Testis (tissue), 3 donors: ENCODE data around the gene KLHL22. TPM values are rescaled to one million over a fixed set of nuclear protein-coding genes. Genes with fewer than 3 reads are reported as not detected.
A peak's percentile ranks its signal among the peaks of the same experiment; 100 is the strongest.

Experiments used
- DNase-seq: peaks from one replicate; pipeline ENCODE4 v3.0.0-alpha.2; 2019
- H3K27ac ChIP-seq, 2 donors: fragments of 200-600 bp; sonication (generic); one replicate each; pipeline ENCODE4 v1.5.1; 2019
- H3K27me3 ChIP-seq: fragments of 200-600 bp; sonication (generic); one replicate; pipeline ENCODE4 v1.5.1; 2019
- H3K36me3 ChIP-seq: fragments of 200-600 bp; sonication (generic); one replicate; pipeline ENCODE4 v1.5.1; 2017; ENCODE audit warnings: low read depth; ENCODE audit errors: missing control alignments
- H3K4me1 ChIP-seq: fragments of 200-600 bp; sonication (generic); one replicate; pipeline ENCODE4 v1.5.1; 2019
- H3K4me3 ChIP-seq, 2 donors: fragments of 200-600 bp; sonication (generic); one replicate each; pipeline ENCODE4 v1.5.1; 2017 to 2019
- H3K9me3 ChIP-seq: fragments of 200-600 bp; sonication (generic); one replicate; pipeline ENCODE4 v1.5.1; 2017
- POLR2A ChIP-seq: fragments of 450-650 bp; IDR thresholded peaks from one replicate; pipeline ENCODE4 v1.6.1; 2017; ENCODE audit warnings: antibody characterized with exemption, mild to moderate bottlenecking, moderate library complexity
- WGBS, 2 donors: methylation state at CpG; one replicate each; pipeline ENCODE4 v1.1.5; 2018; 5-methylcytosine and 5-hydroxymethylcytosine counted together
- intact Hi-C: fragments of 100-400 bp; cut with DNase I; formaldehyde crosslinking; loops from one replicate; pipeline ENCODE4 v1.15.1; 2023; ENCODE audit warnings: low total_unique reads
- polyA plus RNA-seq: library from polyadenylated mRNA; stranded (reverse); fragments of 350-450 nt; fragmentation: Illumina TruSeq; extraction: RNeasy Lipid Tissue Mini Kit (QIAGEN cat#74804); gene quantifications from one replicate; pipeline ENCODE4 v1.2.3, GENCODE V29; 2014; ENCODE audit warnings: low read depth, low replicate concordance; ENCODE audit not compliant: insufficient read depth
- total RNA-seq, 2 donors: library from RNA; depleted of rRNA; stranded (reverse); fragments of >200 nt; gene quantifications; one replicate each; pipeline ENCODE4 v1.2.3, GENCODE V29; 2016
- TF ChIP-seq, protein P1 (sequence below), 3 experiments: fragments of 450-650 bp in 2 of 3; fragments of 200-600 bp in 1 of 3; sonication (generic) in 1 of 3; IDR thresholded peaks; one replicate each; pipeline ENCODE4 v1.5.1; 2016 to 2019; ENCODE audit warnings: antibody characterized with exemption in 3 of 3, mild to moderate bottlenecking in 2 of 3, moderate library complexity in 1 of 3

KLHL22 gene
- total and polyA plus RNA-seq, 3 donors from 2014 or later: 18.1 to 41.7 (median 39.8) TPM

DNA sequence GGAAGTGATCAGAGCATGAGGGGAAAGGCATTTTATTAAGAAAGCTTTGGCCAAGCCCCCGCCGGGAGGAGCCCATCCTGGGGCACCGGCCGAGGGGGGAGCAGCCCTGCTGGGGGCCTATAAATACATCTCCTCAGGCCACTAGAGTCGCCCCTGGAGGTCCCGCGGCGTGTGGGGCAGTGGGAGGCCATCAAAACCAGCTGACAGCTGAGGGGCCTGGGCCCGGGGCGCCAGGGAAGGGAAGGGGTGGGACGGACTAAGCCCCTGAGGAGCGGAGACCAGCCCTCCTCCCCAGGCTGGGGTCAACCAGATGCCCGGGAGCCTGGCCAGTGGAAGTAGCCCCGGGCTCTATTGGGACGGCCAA is 71.0 kb downstream of the KLHL22 start:
- 36 to 72% methylated on average over 8 to 11 of the region's 15 CpGs for WGBS, 2 donors
- no peak for TF ChIP-seq POLR2A
- TF ChIP-seq, protein P1, sequence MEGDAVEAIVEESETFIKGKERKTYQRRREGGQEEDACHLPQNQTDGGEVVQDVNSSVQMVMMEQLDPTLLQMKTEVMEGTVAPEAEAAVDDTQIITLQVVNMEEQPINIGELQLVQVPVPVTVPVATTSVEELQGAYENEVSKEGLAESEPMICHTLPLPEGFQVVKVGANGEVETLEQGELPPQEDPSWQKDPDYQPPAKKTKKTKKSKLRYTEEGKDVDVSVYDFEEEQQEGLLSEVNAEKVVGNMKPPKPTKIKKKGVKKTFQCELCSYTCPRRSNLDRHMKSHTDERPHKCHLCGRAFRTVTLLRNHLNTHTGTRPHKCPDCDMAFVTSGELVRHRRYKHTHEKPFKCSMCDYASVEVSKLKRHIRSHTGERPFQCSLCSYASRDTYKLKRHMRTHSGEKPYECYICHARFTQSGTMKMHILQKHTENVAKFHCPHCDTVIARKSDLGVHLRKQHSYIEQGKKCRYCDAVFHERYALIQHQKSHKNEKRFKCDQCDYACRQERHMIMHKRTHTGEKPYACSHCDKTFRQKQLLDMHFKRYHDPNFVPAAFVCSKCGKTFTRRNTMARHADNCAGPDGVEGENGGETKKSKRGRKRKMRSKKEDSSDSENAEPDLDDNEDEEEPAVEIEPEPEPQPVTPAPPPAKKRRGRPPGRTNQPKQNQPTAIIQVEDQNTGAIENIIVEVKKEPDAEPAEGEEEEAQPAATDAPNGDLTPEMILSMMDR (IDR thresholded peaks at IDR 0.05): no peak

DNA sequence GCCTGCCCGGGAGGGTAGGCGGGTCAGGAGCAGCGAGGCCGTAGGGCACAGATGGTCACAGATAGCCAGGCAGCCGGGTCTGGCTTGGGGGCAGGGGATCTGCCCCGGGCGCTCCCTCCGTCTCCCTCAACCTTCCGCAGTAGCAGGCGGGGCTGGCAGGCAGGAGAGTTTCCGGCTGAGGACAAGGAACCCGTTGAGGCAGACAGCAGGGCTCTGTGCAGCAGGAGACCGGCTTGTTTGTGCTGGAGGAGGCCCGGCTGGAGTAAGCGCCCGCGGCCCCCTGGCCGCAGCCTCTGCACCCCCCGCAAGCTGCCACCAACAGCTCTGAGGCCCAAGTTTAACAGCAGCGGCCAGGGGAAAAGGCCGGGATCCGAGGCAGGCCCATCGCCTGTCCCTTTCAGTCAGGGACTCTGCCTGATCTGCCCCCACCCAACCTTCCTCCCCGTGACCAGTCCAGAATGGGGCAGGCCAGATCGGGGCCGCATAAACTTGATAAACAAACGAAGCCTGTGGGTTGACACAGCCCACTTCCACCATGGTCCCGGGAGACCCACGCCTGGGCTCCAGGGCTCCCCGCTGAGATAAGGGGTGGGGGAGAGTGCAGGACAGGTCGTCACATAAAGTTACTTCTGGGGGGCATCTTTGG is 71.6 kb downstream of the KLHL22 start:
- no peak for TF ChIP-seq POLR2A
- TF ChIP-seq, protein P1 (IDR thresholded peaks at IDR 0.05): no peak
- DNase-seq: no peak
- 42 to 56% methylated on average over 5 to 31 of the region's 31 CpGs for WGBS, 2 donors
- Histone ChIP-seq H3K9me3 (no peaks in the 10 kb centered on the region), H3K4me3 (peak overlapping the region in 1 of 2 donors; percentile 50), H3K4me1 (peaks cover 25% of the 10 kb centered on the region), H3K27ac (peak overlapping the region in 1 of 2 donors; percentile 71), H3K27me3 (no peaks in the 10 kb centered on the region), H3K36me3 (no peaks in the 10 kb centered on the region)
- intact Hi-C loops: loop anchor here (10.0 kb wide), 1 partner anchor 71 kb away; the partner anchor contains the start of gene KLHL22

More for the DNA sequence above, 71.0 kb downstream of the KLHL22 start:
- DNase-seq: no peak
- H3K36me3 ChIP-seq: no peaks in the 10 kb centered on the region
- H3K4me3 ChIP-seq: peak overlapping the region in 1 of 2 donors; percentile 50
- H3K27me3 ChIP-seq: no peaks in the 10 kb centered on the region
- no peaks in the 10 kb centered on the region for H3K9me3 ChIP-seq
- intact Hi-C loops: loop anchor here (10.0 kb wide), 1 partner anchor 70 kb away; the partner anchor contains the start of gene KLHL22
- peak overlapping the region in 1 of 2 donors; percentile 71 for H3K27ac ChIP-seq
- peaks cover 25% of the 10 kb centered on the region for H3K4me1 ChIP-seq

DNA sequence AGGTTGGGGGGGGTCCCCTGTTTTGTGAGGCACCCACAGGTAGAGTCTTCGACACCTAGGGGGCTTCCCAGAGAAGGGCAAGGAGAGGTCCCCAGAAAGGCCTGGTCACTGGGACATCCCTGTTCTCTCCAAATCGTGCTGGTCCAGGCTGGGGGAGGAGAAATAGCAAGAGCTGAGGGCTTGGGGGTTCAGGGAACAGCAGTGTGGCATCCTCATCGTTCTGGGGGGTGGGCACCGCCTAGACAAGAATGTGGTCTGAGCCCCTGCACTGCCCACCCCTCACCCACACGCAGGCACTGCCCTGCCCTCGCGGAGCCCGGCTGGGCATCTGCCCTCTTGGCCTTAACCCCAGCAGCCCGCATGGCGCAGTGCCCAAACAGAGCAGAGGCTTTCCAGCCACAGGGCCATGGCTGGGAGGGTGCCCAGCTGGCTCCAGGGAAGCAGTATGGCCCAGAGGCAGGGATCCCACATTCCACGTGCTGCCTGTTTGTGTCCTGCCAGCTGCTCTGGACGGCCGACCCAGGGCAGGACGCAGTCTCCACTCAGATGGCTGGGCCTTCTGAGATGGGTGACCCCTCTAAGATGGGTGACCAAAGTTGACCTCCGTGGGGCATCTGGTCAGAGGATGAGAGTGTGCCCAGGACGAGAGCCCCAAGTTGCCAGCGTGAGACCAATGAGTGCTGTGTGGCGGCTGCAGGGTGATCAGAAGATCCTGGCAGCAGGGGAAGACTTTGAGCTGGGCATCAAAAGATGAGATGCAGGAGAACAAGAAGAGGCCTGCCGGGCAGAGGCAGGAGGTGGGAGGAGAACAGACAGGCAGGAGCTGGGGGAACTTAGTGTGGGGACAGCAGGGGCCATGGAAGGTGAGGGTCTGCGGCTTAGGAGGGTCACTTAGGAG is 72.3 kb downstream of the KLHL22 start:
- peaks cover 25% of the 10 kb centered on the region for H3K4me1 ChIP-seq
- 61 to 64% methylated on average over 10 to 20 of the region's 20 CpGs for WGBS, 2 donors
- intact Hi-C loops: loop anchor here (10.0 kb wide), 1 partner anchor 72 kb away; the partner anchor contains the start of gene KLHL22
- no peak for DNase-seq
- H3K4me3 ChIP-seq: no peak overlapping the region
- H3K27ac ChIP-seq: peak overlapping the region in 1 of 2 donors; percentile 71
- H3K9me3 ChIP-seq: no peaks in the 10 kb centered on the region
- no peaks in the 10 kb centered on the region for H3K27me3 ChIP-seq
- TF ChIP-seq POLR2A: no peak
- TF ChIP-seq, protein P1 (IDR thresholded peaks at IDR 0.05): no peak
- H3K36me3 ChIP-seq: no peaks in the 10 kb centered on the region

DNA sequence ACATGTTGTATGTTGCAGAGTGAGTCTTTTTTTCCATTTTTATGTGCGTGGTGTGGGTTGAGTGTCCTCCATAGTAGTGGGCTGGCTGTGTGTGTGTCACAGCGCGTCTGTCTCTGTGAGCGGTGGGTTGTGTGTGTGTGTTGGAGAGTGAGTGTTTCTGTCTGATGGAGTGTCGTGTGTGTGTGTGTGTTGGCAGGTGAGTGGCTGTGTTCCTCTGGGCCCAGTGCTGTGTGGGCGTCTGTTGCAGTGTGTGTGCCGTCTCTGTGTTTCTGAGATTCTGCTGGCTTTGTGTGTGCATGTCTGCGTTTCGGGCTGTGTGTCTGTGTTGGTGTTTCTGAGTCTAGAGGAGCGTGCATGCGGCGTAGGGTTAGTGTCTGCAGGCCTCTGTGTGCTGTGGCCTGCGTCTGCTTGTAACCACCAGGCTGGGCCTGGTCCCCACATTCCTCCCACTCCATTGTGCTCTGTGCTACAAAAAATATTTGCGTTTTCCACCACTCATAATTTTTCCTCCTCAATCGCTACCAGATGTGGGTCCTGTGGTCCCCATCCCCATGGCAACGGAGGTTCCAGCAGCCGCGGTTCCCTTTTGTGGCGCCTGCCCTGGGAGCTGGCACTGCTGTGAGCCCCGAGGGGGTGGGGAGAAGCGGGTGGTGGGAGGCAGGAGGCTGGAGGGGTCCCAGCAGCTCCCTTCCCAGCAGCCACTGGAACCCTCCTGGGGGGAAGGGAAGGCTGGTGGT is 73.2 kb downstream of the KLHL22 start:
- Histone ChIP-seq H3K9me3 (no peaks in the 10 kb centered on the region), H3K36me3 (no peaks in the 10 kb centered on the region), H3K27me3 (no peaks in the 10 kb centered on the region), H3K4me1 (peaks cover 25% of the 10 kb centered on the region), H3K27ac (peak overlapping the region in 1 of 2 donors; percentile 43), H3K4me3 (no peak overlapping the region)
- intact Hi-C loops: loop anchor here (10.0 kb wide), 1 partner anchor 72 kb away; the partner anchor contains the start of gene KLHL22
- TF ChIP-seq, protein P1 (IDR thresholded peaks at IDR 0.05): no peak
- no peak for TF ChIP-seq POLR2A
- 61 to 67% methylated on average over 15 to 21 of the region's 21 CpGs for WGBS, 2 donors
- DNase-seq: no peak
